ENCODE measurements around the gene LSM7. TPM values are rescaled to one million over a fixed set of nuclear protein-coding genes. Genes with fewer than 3 reads are reported as not detected.

Gene LSM7
- total and polyA plus RNA-seq, 2 experiments from 2014 or later: 91.4 to 118 TPM

- Histone ChIP-seq H3K9me2 (ENCODE audit: insufficient read depth) (no peaks in the 10 kb centered on the region), H3K27me3 (replicated peaks; ENCODE audit: insufficient read depth) (no peaks in the 10 kb centered on the region), H3K79me2 (ENCODE audit: insufficient read depth) (peaks cover 41% of the 10 kb centered on the region), H3K36me3 (ENCODE audit: low read depth) (no peaks in the 10 kb centered on the region), H2AFZ (no peak overlapping the region), H3K9ac (no peak overlapping the region), H3F3A (ENCODE audit: insufficient read depth) (peaks cover 6% of the 10 kb centered on the region; the same call in 1 of the 2 replicates), H3K4me3 (no peak overlapping the region), H3K9me3 (ENCODE audit: low read depth) (no peaks in the 10 kb centered on the region), H3K4me1 (ENCODE audit: insufficient read depth) (no peaks in the 10 kb centered on the region), H3K4me2 (ENCODE audit: unreplicated experiment) (no peak overlapping the region), H4K20me1 (ENCODE audit: insufficient read depth) (no peaks in the 10 kb centered on the region), H3K27ac (no peak overlapping the region)
- 88 to 91% methylated on average over 12 to 19 of the region's 19 CpGs for WGBS, 2 experiments (ENCODE audit: low coverage in 1 of 2, low lambda C conversion rate in 2 of 2, missing lambda C conversion rate in 2 of 2)
- TF ChIP-seq EZH2phosphoT487 (IDR thresholded peaks at IDR 0.05; ENCODE audit: insufficient read depth, low read depth) (no peak), EZH2 (IDR thresholded peaks at IDR 0.05; ENCODE audit: insufficient read depth, poor library complexity, severe bottlenecking) (no peak)
- DNase-seq: no peak
- in situ Hi-C loops (cut with MboI): no loop called here
These were observed 4.7 kb downstream of the LSM7 start for GRCh38 chr19:2323707-2324106.

GRCh38 chr19:2321565-2322283, 6.7 kb downstream of the LSM7 start:
- WGBS, 2 experiments (ENCODE audit: low coverage in 1 of 2, low lambda C conversion rate in 2 of 2, missing lambda C conversion rate in 2 of 2): 90% methylated on average over 37 to 39 of the region's 39 CpGs
- Histone ChIP-seq H3K4me1 (ENCODE audit: insufficient read depth) (no peaks in the 10 kb centered on the region), H2AFZ (no peak overlapping the region), H3K36me3 (ENCODE audit: low read depth) (no peaks in the 10 kb centered on the region), H3K79me2 (ENCODE audit: insufficient read depth) (peaks cover 24% of the 10 kb centered on the region), H3F3A (ENCODE audit: insufficient read depth) (peaks cover 12% of the 10 kb centered on the region; the same call in 1 of the 2 replicates), H3K9ac (no peak overlapping the region), H3K9me3 (ENCODE audit: low read depth) (no peaks in the 10 kb centered on the region), H3K9me2 (ENCODE audit: insufficient read depth) (no peaks in the 10 kb centered on the region), H3K4me3 (no peak overlapping the region), H3K4me2 (ENCODE audit: unreplicated experiment) (no peak overlapping the region), H4K20me1 (ENCODE audit: insufficient read depth) (no peaks in the 10 kb centered on the region), H3K27ac (no peak overlapping the region), H3K27me3 (replicated peaks; ENCODE audit: insufficient read depth) (no peaks in the 10 kb centered on the region)
- DNase-seq: no peak
- in situ Hi-C loops (cut with MboI): no loop called here
- no peak for TF ChIP-seq EZH2 (IDR thresholded peaks at IDR 0.05; ENCODE audit: insufficient read depth, poor library complexity, severe bottlenecking)
- no peak for TF ChIP-seq EZH2phosphoT487 (IDR thresholded peaks at IDR 0.05; ENCODE audit: insufficient read depth, low read depth)

- Histone ChIP-seq H4K20me1 (ENCODE audit: insufficient read depth) (no peaks in the 10 kb centered on the region), H3K4me1 (ENCODE audit: insufficient read depth) (no peaks in the 10 kb centered on the region), H3K36me3 (ENCODE audit: low read depth) (no peaks in the 10 kb centered on the region), H3K27me3 (replicated peaks; ENCODE audit: insufficient read depth) (no peaks in the 10 kb centered on the region), H3K9me3 (ENCODE audit: low read depth) (no peaks in the 10 kb centered on the region), H3K9me2 (ENCODE audit: insufficient read depth) (no peaks in the 10 kb centered on the region), H3K27ac (no peak overlapping the region), H3K4me3 (no peak overlapping the region), H3K79me2 (ENCODE audit: insufficient read depth) (peaks cover 16% of the 10 kb centered on the region), H2AFZ (no peak overlapping the region), H3F3A (ENCODE audit: insufficient read depth) (peaks cover 12% of the 10 kb centered on the region; the same call in 1 of the 2 replicates), H3K4me2 (ENCODE audit: unreplicated experiment) (no peak overlapping the region), H3K9ac (no peak overlapping the region)
- no peak for TF ChIP-seq EZH2phosphoT487 (IDR thresholded peaks at IDR 0.05; ENCODE audit: insufficient read depth, low read depth)
- no peak for TF ChIP-seq EZH2 (IDR thresholded peaks at IDR 0.05; ENCODE audit: insufficient read depth, poor library complexity, severe bottlenecking)
- in situ Hi-C loops (cut with MboI): no loop called here
- no peak for DNase-seq
- 87 to 93% methylated on average over 12 of the region's 12 CpGs for WGBS, 2 experiments (ENCODE audit: low coverage in 1 of 2, low lambda C conversion rate in 2 of 2, missing lambda C conversion rate in 2 of 2)
These were observed 7.4 kb downstream of the LSM7 start for GRCh38 chr19:2320939-2321338.

GRCh38 chr19:2320049-2320448, 8.3 kb downstream of the LSM7 start:
- H3K27me3 ChIP-seq (replicated peaks; ENCODE audit: insufficient read depth): no peaks in the 10 kb centered on the region
- in situ Hi-C loops (cut with MboI): no loop called here
- H3K4me2 ChIP-seq (ENCODE audit: unreplicated experiment): no peak overlapping the region
- no peak overlapping the region for H3K27ac ChIP-seq
- H3K79me2 ChIP-seq (ENCODE audit: insufficient read depth): peaks cover 9% of the 10 kb centered on the region; the same call in 1 of the 2 replicates
- no peak overlapping the region for H3K9ac ChIP-seq
- H2AFZ ChIP-seq: no peak overlapping the region
- H3K36me3 ChIP-seq (ENCODE audit: low read depth): no peaks in the 10 kb centered on the region
- TF ChIP-seq EZH2phosphoT487 (IDR thresholded peaks at IDR 0.05; ENCODE audit: insufficient read depth, low read depth) (no peak), EZH2 (IDR thresholded peaks at IDR 0.05; ENCODE audit: insufficient read depth, poor library complexity, severe bottlenecking) (no peak)
- DNase-seq: no peak
- H3K9me3 ChIP-seq (ENCODE audit: low read depth): no peaks in the 10 kb centered on the region
- no peak overlapping the region for H3K4me3 ChIP-seq
- H3K4me1 ChIP-seq (ENCODE audit: insufficient read depth): no peaks in the 10 kb centered on the region
- peaks cover 12% of the 10 kb centered on the region; the same call in 1 of the 2 replicates for H3F3A ChIP-seq (ENCODE audit: insufficient read depth)
- no peaks in the 10 kb centered on the region for H4K20me1 ChIP-seq (ENCODE audit: insufficient read depth)
- no peaks in the 10 kb centered on the region for H3K9me2 ChIP-seq (ENCODE audit: insufficient read depth)
- WGBS, 2 experiments (ENCODE audit: low coverage in 1 of 2, low lambda C conversion rate in 2 of 2, missing lambda C conversion rate in 2 of 2): 52 to 61% methylated on average over 12 of the region's 12 CpGs

Measured in GM23248 (cell line).